HG03575 (cell line): Measurements from ENCODE around the gene DIP2C.
A peak's percentile ranks its signal among the peaks of the same experiment; 100 is the strongest.
"Not testable (repeated sequence)": the region's sequence is repeated elsewhere in the genome, so short reads cannot be mapped to it uniquely, and the experiment has no call there.

Experiments used
- ATAC-seq: cut with Tn5 transposase; IDR thresholded peaks from one replicate; pipeline ENCODE4 v1.9.1; 2021; ENCODE audit not compliant: unreplicated experiment, insufficient number of reproducible peaks, low FRiP score; ENCODE audit errors: extremely low read depth

DIP2C gene

DNA sequence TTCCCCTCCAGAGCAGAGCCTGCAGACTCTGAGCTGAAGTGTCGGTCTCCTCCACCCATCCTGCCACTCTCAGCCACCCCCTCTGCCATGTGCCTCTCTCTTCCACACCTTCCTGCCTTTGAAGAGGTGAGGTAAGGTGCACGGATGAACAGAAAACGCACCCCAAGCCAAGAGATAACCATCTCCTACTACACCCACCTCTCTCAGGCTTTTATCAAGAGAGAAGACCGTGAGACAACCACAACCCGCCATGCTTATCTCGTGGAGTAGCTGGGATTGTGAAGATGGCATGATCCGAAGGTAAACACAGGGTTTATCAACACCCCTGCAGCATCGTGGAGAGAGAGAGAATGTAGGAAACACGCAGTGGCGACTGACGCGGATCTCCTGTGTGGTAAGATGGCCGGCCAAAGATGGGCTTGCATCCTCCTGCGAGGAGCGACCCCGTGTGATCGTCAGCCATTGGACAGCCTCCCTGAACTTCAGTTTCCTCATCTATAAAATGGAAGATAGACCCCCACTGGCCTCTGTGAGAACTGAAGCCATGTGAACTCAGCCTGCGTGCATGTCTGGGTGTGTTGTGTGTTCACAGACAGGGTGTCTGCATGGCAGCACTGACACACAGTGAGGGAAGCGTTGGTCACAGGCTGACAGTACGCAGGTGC, 219.0 kb downstream of the DIP2C start:
- ATAC-seq, result no peak

DNA sequence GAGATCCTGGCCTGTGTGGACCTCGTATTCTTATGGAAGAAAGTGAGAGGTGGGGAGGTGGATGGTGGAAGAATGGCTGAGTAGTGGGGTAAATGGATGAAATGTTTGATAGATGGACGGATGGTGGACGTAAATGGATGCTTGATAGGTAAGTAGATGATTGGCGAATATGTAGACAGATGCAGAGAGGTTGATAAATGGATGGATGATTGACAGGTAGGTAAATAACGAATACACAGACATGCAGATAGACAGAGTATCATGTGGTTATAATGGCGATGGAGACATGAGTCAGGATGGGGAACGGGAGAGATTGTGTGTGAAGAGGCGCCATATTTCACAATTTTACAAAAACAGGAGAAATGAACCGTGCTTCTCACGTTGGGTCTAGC, 219.5 kb downstream of the DIP2C start:
- no peak for ATAC-seq

DNA sequence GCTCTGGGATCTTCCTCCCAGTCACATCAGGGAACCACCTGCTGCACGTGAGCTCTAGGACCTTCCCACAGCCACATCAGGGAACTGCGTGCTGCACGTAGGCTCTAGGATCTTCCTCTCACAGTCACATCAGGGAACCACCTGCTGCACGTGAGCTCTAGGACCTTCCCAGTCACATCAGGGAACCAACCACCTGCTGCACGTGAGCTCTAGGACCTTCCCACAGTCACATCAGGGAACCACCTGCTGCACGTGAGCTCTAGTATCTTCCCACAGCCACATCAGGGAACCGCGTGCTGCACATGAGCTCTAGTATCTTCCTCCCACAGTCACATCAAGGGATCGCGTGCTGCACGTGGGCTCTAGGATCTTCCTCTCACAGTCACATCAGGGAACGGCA, 229.7 kb downstream of the DIP2C start:
- no peak for ATAC-seq

DNA sequence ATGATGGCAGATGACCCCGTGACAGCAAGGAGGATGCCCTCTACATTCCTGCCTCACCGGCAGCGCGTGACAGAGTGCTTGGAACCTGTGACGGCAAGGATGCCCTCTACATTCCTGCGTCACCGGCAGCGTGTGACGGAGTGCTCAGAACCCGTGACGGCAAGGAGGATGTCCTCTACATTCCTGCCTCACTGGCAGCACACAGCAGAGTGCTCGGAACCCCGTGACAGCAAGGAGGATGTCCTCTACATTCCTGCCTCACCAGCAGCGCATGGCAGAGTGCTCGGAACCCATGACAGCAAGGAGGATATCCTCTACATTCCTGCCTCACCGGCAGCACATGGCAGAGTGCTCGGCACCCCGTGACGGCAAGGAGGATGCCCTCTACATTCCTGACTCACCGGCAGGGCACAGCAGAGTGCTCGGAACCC, 231.0 kb downstream of the DIP2C start:
- no peak for ATAC-seq

DNA sequence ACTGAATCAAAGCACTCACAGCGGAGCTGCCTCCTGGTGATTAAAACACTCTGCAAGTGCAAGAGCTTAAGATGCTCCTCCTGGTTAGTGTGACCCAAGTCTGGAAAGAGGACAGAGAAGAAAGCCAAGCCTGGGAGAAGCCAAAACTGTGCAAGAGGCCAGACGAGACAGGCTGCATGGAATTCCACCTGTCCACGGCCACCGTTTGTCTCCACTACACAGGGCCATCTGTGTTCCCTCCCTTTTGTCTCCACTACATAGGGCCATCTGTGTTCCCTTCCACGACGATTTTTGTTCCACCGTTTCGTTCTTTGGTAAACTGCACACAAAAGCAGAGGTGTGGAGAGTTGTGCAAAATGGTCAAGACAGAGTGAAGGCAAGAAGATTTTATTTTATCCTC, 233.0 kb downstream of the DIP2C start:
- no peak for ATAC-seq

DNA sequence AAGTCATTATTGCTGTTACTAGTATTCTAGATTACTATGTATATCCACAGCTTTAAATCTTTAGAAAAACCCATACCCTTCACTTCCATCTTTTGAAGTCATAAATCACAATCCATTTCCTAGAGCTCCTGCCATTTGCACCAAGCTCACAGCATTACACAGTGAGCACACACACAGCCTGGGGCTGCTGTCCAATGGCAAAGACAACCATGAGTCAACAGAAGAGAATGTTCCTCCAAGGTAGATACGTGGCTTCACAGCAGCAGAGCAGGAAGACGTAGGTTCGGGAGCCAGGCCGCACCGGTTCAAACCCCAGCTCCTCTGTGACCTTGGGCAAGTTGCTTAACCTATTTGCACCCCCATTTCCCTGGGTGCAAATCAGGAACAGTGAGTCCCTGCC, 234.6 kb downstream of the DIP2C start:
- ATAC-seq, result no peak

DNA sequence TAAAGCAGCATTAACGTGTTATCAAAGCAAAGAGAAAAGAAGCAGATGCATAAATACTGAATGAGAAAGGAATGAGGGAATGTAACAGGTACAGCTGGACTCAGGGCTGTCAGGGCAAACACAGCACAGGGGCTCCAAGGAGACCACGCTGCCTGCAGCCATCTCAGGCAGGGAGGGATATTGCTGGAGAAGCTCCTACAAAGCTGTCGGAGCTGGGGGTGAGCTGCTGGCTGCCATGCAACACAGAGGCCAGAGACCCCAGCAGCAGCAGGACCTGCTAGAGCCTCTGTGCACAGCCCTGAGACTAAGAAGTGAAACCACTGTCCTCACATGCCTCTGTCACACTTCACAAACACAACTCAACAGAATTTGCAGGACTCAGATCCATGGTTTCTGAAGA, 235.8 kb downstream of the DIP2C start:
- ATAC-seq, result no peak

DNA sequence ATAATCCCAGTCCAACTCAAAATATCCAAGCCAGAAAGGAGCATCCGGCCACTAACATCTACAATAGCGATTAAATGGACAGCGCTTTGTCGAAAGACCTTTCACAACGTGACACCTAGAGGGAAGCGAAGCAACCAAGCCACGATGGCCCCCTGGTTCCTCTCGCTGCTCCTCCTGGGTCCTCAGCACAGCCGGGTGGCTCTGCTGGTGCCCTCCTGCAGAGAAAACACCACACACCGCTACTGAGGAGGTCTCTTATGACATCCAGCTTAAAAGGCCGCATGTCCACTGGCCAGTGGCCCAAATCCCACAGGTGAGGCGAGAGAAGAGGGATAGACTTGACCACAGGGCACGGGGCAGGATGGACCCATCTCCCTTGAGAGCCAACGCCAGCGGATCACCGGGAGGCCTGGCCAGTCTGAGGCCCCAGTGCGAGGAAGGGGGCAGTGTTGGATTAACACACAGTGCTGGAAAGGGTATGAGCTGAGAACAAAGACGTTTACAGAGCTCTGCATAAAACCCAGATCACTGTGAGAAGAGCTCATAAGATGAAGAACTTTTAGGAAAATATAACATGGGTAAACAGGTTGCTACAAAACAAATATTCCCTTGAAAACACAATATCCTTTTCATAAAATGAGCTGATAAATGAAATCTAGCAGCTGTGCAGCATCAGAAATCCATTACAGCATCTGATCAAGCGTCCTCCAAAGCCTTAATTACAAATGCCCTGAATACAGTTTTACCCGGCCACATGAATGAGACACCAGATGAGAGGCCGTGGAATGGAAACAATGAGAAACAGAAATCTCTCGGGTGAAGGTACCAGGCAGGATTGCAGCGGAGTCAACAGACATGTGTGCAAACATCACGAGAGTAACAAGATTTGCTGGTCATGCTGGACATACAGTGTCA, 236.7 kb downstream of the DIP2C start:
- no peak for ATAC-seq

DNA sequence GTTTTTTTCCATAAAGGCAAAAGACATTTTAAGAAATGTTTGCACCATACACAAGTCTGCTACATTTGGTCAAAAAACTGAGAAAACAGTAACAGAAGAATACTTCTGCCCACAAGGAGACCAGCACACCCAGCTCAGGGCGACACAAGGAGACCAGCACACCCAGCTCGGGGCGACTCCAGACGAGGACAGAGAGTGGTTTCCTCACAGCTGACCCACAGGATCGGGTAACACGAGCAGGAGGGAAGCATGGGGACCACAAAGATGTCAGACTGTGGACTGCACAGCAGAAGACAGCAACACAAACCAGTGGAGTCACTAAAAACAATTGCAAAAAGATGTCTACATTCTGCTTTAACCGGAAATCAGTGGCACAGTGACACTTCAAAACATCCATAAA, 237.6 kb downstream of the DIP2C start:
- ATAC-seq, result no peak

DNA sequence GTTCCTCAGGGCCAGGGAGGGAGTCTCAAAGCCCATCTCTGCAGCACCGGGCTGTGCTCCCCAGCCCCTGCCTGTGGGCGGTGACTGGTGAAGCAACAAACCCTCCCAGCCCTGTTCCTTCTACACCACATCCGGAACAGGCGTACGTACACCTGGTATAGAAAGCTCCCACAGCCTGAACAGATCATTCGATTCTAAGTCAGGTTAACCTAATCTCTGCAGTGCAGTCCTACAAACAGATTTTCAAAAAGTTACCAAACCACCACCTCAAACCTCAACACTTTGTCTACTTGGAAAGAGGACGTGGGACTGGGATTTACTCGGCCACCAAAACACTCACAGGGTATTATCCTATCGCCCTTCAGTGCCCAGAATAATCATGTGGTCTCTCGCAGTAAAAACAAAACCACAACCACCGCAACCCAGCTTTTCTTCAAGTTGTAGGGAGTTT, 238.4 kb downstream of the DIP2C start:
- ATAC-seq, result peak; percentile 90

DNA sequence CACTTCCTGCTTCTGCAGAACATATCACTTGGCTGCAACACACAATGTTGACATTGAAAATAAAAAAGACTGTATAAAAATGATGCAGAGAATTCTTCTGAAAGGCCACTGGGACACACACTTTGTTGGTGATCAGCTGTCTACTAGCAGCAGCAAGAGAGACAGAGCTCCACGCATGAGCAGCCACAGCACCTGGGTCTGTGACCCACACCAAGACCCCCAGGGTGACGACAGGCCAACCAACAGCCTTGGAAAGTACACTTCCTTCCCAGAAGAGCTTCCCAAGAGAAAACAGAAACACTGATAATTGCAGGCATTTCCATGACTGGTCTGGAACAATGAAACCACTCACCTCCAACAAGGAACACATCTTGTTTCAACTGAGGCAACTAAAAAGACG, 239.0 kb downstream of the DIP2C start:
- ATAC-seq, result no peak

DNA sequence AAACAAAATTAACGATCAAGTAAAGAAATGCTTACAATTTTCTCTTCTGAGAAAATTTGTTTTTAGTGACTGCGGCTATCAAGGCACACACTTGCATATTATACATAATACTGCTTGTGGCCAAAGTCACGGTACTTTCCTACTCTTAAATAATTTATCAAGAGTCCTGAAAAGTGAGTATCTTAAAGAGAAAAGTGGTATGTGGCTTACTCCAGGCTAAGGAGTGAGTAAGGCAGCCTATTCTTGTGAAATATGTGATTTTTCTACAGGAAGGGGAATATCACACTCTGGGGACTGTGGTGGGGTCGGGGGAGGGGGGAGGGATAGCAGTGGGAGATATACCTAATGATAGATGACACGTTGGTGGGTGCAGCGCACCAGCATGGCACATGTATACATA, 240.1 kb downstream of the DIP2C start:
- not testable (repeated sequence) for ATAC-seq

DNA sequence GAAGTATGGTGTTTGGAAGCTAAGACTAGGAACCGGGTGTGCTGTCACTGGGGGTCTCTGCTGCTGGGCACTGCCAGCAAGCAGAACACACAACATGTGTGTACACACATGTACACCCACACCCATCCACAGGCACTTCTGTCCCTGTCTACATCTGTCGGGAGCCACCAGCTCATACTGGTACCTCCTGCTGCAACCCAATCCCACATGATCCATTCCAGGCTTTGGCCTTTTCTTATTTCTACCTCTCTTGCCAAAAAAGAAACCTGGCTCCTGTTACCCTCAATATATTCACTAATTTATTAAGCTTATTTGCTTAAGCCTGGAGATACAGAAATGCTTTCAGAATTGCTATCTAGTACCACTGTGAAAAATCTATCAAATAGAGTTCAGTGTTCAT, 246.0 kb downstream of the DIP2C start:
- ATAC-seq, result no peak

DNA sequence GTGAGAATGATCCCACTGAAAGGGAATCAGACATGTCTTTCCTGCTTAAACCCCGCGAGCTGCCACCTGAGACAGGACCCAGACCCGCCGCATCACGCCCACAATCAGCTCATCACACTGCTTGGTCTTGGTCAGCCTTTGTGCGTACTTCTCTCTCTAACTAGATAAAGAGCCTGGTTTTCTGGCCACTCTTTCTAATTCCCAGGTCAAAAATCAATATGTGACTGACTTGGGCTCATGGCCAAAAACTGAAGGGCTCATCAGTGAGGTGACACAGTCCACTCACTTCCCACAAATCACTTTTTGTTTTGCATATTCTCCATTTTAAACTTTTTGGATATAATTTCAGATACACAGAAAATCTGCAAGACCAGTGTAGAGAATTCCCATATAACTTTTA, 247.3 kb downstream of the DIP2C start:
- no peak for ATAC-seq

DNA sequence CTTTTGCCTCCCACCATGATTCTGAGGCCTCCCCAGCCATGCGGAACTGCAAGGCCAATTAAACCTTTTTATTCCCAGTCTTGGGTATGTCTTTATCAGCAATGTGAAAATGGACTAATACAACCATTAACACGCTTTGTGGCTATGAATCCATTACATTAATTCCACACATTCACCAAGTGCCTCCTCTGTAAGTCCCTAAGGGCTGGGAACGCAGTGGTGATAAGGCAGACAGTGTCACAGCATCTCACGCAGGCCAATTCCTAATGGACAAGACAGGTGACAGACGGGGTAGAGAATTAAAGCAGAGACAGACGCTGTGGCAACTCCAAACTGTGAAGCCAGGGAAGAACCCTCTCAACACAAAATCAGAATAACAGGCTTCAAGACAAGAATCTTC, 247.8 kb downstream of the DIP2C start:
- no peak for ATAC-seq

DNA sequence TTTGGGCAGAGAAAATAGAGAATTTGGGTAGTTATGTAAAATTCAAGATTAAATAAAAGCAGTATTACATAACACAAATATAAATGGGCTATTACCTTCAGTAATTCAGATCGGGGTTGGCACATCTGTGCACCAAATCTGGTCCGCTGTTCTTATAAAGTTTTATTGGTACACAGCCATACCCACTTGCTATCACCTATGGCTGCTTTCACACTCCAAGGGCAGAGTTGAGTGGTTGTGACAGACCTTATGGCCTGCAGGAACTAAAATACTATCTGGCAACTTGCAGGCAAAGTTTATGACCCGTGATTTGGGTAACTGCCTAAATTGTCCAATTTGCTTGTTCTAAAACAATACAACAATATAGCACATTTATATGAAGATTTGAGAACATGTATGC, 249.3 kb downstream of the DIP2C start:
- no peak for ATAC-seq

DNA sequence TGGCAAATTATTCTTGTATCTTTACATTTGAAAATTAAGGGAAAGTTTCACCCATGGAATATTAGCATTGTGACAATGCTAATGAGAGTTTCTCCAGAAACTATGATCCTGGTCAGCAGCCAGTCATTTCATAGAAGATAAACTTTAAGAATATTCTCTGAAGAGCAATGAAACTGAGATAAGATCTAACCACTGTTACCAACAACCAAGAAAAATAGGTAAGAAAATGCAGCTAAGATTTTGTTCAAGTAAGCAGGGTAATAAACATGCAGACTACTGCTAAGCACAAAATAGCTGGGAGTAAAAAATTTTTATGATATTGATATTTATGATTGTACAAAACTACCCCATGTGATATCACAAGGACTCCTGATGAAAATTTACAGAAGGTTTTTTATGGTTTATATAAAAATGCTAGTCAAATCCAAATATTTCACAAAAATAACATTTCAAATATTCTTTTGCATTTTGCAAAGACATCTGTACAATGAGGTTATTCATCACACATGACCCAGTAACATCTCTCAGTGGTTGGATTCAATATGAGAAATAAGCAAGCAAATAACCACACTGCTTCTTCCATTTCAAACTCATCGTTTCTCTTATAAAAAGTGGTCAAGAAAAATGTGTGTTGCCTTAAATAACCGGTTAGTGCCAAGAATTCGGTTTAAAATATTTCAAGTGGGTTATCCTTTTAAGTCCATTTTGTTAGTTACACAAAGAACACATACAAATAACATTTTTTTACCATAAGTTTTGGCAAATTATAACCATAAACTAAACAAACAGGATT, 251.6 kb downstream of the DIP2C start:
- no peak for ATAC-seq

DNA sequence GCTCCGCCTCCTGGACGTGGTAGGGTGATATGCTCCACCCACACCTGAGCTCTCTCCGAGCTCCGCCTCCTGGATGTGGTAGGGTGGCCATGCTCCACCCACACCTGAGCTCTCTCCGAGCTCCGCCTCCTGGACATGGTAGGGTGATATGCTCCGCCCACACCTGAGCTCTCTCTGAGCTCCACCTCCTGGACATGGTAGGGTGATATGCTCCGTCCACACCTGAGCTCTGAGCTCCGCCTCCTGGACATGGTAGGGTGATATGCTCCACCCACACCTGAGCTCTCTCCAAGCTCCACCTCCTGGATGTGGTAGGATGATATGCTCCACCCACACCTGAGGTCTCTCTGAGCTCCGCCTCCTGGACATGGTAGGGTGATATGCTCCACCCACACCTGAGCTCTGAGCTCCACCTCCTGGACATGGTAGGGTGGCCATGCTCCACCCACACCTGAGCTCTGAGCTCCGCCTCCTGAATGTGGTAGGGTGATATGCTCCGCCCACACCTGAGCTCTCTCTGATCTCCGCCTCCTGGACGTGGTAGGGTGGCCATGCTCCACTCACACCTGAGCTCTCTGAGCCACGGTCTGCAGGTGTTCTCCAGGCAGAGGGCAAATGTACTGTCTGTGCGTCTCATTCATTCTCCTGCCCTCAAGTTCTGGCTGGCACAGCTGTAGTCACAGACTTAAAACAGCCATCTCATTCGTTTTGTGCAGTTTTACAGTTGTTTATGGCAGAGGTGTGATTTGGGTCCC, 252.4 kb downstream of the DIP2C start:
- ATAC-seq, result no peak
